ENCODE results near the gene LYZL2.

GRCh38 chr10:30565449-30565848, 64.1 kb downstream of the LYZL2 start:
- TF ChIP-seq POLR2A (IDR thresholded peaks at IDR 0.05; ENCODE audit: control extremely low read depth in 1 of 2, low read depth in 2 of 2, low read length in 2 of 2) (no peak), CTCF (IDR thresholded peaks at IDR 0.05; ENCODE audit: control extremely low read depth in 1 of 3, insufficient read depth in 1 of 3, low read depth in 1 of 3, low read length in 3 of 3) (no peak), MAFK (IDR thresholded peaks at IDR 0.05; ENCODE audit: low read depth, low read length) (no peak), EGR1 (IDR thresholded peaks at IDR 0.05; ENCODE audit: borderline replicate concordance, low read depth, low read length) (no peak), KDM1A (IDR thresholded peaks at IDR 0.05; ENCODE audit: borderline replicate concordance, low read length) (no peak), EZH2 (IDR thresholded peaks at IDR 0.05; ENCODE audit: low read depth, low read length, severe bottlenecking) (no peak), EP300 (IDR thresholded peaks at IDR 0.05; ENCODE audit: borderline replicate concordance in 1 of 2, low read depth in 2 of 2, low read length in 2 of 2) (no peak), BCL11A (IDR thresholded peaks at IDR 0.05; ENCODE audit: low read depth in 2 of 2, low read length in 2 of 2) (no peak), JUN (IDR thresholded peaks at IDR 0.05; ENCODE audit: low read depth, low read length) (no peak), HDAC2 (IDR thresholded peaks at IDR 0.05; ENCODE audit: borderline replicate concordance in 1 of 2, low read depth in 2 of 2, low read length in 2 of 2) (no peak), ZNF274 (IDR thresholded peaks at IDR 0.05; ENCODE audit: borderline replicate concordance, extremely low read depth, low read length) (no peak)
